Subcutaneous adipose tissue (tissue), 4 donors: Measurements from ENCODE around the gene PACS2. TPM values are rescaled to one million over a fixed set of nuclear protein-coding genes. Genes with fewer than 3 reads are reported as not detected.

Experiments
- CTCF ChIP-seq: fragments of 450-650 bp; IDR thresholded peaks from one replicate; pipeline ENCODE4 v1.5.1; 2016; ENCODE audit warnings: low read depth, mild to moderate bottlenecking, control low read depth, antibody characterized with exemption, moderate library complexity
- total RNA-seq, 4 donors: library from RNA; depleted of rRNA; stranded (reverse); fragments of >200 nt; gene quantifications; one replicate each; pipeline ENCODE4 v1.1.0, GENCODE V29; 2016

The PACS2 gene
- total RNA-seq, 4 donors from 2014 or later, result 37.2 to 124 (median 57.8) TPM

GRCh38 chr14:105420101-105420973 lies 105.8 kb downstream of the PACS2 start:
- no peak for TF ChIP-seq CTCF

GRCh38 chr14:105420974-105421674 lies 106.6 kb downstream of the PACS2 start:
- no peak for TF ChIP-seq CTCF

- TF ChIP-seq CTCF, result no peak
Observed at GRCh38 chr14:105421723-105422615, 107.4 kb downstream of the PACS2 start.

- no peak for TF ChIP-seq CTCF
Observed at GRCh38 chr14:105422695-105423487, 108.3 kb downstream of the PACS2 start.

- TF ChIP-seq CTCF, result no peak
Observed at GRCh38 chr14:105423488-105424195, 109.1 kb downstream of the PACS2 start.

- TF ChIP-seq CTCF, result no peak
Observed at GRCh38 chr14:105424861-105425260, 110.3 kb downstream of the PACS2 start.
